IPS DF 4.7 (cell line): Measurements from ENCODE around the gene GNAT1.
"Not testable (repeated sequence)": the region's sequence is repeated elsewhere in the genome, so short reads cannot be mapped to it uniquely, and the experiment has no call there.

Experiments
- DNase-seq: peaks from one replicate; pipeline ENCODE4 v3.0.0-alpha.2; 2013; ENCODE audit warnings: low spot score; ENCODE audit errors: extremely low read depth

The GNAT1 gene

DNA sequence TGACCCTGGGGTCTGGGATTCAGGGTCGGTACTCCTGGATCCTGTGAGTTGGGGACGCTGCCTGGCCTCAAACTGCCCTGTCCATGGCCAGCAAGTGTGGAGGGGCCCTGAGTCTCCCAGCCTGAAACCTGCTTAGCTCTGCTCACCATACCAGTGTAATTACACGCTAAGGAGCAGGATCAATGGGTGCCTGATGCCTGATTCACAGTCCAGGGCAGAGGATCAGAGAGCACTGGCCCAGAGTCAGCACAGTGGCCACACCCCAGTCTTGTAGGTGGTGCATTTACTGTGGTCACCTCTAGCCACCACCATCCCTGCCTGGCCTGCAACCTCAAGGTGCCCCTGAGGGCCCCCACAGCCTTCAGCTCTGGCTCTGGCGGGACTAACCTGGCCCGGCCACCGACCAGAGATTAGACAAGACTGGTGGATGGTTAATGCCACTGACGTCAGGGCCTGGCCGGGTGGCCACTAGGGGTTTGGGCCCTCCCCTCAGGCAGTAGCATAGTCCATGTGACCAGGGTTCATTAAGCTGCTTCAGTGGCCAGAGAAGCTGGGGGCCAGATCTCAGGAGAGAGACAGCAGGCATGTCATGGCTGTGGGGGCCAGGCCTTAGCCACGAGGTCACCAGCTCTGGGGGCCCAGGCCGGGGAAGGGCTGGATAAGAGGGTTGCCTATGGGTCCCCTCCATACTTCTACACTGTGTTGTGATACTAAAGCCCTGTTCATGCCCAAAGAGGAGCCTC lies 10.3 kb downstream of the GNAT1 start:
- DNase-seq, result no peak

DNA sequence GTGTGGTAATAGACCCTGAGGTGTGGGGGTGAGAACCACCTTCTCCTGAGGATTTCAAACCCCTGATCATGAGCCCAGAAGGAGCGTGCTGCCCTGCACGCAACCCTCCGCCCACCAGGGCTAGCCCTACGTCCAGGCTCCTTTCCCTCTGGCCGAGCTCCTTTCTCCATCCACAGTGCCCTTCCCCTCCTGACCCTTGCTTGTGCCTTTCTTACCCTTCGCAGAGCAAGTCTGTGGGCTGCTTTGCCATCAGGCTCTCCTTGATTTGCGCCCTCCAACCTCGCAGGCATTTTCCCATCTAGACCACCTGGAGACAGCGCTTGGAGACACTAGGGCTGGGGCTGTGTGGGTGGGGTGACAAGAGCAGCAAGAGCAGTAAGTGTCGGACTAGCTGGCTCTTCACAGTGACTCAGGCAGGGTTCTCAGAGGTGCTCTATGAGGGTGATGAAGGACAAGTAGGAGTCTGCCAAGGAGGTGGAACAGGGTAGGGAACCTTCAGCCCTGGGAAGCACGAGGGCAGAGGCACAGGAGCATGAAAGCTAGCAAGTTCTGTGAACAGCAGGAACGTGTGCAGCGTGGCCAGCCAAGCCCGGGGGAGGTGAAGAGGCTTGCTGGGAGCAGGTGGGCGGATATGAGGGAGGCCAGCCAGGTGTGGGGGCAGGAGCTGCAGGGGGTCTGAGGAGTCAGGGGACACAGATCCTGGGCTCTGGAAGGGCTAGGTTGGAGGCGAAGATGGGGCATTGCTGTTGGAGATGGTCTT lies 11.1 kb downstream of the GNAT1 start:
- DNase-seq, result no peak

DNA sequence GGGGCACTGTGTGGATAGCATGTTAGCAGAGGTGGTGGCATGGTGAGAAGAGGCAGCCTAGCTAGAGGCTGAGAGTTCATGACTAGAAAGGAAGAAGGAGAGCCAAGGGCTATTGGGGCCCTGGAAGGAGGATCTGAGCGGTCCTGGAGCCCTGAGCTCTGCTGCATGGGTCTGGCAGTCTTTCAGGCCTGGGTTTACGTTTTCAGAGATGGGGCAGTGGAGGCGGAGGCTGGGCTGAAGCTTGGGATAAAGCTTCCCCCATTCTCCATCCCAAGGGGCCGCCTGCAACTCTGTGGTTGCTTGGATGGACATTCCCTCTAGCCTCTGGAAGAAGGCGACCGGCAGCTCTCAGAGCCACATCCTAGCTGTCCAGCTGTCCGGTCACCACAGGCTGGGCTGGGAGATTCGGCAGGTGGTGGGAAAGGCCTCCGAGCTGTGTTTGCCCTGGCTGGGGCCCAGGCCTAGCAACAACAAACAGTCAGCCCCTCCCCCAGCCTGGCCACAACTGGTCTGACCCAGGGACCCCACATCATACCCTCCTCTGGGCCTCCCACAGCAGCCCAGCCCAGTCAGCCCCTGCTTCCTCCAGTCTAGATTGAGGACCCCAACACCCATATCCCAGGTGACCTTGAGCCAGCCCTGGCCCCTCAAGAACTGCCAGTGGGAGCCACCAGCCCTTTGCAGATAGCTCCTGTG lies 11.9 kb downstream of the GNAT1 start:
- no peak for DNase-seq

DNA sequence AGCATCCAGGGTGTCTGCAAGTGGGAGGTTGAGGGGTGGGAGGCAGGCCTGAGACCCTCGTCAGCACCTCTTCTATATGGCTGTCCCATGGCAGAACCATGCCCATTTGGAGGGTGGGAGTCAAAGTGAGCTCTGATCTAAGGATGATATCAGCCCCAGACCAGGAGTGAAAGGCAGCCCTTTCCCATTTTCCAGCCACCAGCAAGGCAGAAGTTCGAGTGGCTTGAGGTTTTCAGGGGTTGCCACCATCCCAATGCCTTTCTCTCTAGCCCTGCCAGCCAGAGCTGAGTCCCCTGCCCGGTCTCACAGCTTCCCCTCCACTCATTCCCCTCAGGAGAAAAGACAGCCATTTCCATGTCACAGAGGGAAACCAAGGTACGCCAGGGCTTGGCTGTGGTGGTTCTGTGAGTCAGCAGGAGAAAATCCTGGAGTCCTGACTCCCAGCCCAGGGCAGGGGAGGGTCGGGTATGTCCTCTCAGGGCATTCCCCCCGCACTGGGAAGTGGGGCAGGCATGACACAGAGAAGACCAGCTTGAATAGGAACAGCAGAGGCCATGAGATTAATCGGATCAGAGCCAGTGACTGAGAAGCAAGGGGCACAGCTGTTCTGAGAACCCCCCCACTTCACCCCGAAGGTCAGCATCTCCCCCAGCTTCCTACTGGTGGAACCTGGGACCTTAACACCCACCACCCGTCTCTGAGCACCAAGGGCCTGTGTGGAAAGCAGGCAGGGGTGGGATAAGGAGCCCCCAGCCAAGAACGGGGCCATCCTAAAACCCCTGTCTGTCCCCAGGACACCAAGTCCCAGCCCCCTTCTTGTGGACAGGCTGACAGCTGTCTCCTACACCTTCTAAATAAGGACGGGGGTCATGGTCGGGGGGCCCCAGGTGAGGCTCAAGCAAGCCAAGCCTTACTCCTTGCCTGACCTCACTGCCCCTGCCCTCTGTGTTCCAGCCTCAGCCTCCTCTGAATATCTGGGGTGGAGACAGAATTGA lies 12.7 kb downstream of the GNAT1 start:
- DNase-seq, result no peak

DNA sequence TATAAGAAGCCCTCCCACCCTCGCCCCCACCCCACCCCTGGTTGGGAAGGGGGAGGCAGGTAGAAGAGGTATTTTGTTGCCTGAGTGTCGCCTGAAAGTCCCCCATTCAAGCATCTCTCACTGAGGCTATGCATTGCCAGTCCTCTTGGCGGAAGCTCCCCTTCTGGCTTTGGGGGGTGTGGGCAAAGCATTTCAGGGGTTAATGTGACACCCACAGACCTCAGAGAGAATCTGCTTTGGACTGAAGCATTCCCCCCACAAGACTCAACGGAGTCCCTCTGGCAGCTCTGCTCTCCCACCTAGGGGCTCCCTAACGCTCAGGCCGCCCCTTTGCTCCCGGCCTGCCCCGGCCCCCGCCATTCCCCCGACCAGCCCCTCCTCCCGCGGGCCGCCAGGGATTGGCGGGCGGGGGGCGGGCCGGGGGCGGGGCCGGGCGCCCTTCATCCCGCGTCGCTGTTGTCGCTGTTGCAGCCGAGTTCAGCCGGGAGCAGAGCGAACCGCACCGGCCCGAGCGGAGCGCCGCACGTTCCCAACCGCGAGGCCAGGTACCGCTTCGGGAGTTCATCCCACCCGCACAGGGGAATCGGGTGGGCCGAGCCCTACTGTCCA lies 13.5 kb downstream of the GNAT1 start, which contains the start of gene SLC38A3:
Gene SLC38A3 (plus strand): TSS at position 468 of the 609 bp plus-strand sequence. CDS start 8,929 bp downstream, outside the sequence.
- no peak for DNase-seq

DNA sequence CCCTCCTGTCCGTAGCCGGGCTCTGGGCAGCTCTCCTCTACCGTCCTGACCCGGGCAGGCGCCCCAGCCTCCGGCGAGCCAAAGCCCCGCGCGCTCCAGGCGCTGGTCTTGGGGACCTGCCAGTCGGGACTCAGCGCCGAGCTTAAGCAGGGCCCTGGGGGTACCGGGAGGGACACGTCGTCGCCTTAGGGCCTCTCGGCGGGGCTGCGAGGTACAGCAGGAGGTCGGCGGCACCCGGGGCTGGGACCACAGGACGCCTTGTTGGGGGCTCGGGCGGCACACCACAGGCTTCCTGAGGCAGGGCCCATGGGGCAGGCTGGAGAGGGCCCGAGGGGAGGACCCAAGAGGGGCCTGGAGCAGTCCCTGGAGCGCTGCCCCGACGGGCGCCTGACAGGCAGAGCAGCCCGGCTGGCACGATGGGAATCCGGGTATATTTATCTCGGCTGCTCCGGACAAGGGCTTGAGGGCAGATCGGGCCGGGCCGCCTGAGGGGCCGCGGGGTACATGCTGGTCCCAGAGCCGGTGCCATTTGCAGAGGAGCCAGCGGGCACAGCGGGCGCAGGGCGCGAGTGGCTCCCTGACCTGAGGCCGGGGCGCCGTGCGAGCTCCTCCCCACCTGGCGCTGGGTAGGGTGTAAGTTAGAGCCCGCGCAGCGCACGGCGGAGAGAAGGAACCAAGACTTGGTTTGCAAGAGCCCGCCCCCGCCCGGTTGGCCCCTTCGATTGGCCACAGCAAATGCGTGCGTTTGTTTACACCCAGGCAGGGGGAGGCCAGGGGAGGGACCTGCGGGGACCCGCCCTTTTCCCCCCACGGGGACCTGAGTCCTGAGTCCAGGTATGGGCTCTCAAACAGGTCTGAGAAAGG lies 14.2 kb downstream of the GNAT1 start:
- no peak for DNase-seq

DNA sequence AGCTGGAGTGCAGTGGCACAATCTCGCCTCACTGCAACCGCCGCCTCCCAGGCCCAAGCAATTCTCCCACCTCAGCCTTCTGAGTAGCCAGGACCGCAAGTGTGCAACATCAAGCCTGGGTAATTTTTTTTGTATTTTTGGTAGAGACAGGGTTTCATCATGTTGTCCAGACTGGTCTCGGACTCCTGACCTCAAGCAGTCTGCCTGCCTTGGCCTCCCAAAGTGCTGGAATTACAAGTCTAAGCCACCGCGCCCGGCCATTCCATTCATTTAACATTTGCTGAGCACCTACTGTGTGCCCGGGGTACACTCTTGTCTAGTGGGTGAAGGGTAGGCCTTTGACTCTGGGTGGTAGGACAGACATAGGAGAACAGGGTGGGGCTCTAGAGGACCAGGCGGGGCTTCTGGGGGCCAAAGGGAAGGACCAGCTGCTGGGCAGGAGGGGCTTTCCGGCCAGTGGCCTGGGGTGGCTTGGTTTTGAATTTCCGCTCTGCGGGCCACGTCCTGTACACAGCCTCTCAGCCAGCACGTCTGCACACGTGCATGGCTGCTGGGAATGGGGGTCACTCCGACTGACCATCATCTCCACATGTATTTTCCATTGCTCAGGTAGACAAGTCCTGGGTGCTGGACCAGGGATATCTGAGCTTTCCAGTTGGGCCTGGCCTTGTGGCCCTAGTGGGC lies 16.1 kb downstream of the GNAT1 start:
- DNase-seq, result no peak

DNA sequence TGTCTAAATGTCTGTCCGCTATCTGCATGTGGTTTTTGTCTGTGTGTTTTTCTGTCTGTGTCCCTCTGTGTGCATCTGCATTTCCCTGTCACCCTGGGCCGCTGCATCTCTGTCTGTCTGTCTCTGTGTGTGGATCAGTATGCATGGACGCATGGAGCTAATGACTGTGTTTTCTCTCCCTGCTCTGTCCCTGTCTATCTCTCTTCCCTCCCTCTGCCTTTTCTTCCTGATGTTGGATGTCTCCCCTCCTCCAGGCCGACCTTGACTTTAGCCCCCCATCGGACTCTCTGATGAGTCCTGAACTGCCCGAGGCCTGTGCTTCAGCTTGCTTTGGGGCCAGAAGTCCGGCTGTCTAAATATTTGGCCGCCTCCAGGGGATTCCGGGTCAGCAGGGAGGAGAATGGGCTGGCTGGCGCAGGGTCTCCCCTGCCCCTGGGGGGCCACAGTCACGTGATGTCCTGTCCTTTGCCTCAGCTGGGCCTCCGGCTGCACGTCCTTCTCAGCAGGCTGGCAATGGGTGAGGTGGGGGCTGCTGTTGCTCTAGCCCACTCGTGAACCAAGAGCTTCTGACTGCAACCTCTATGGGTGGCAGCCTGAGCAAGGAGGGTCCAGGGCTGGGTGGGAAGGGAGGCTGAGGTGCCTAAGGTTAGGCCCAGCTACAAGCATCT lies 17.4 kb downstream of the GNAT1 start:
- no peak for DNase-seq

DNA sequence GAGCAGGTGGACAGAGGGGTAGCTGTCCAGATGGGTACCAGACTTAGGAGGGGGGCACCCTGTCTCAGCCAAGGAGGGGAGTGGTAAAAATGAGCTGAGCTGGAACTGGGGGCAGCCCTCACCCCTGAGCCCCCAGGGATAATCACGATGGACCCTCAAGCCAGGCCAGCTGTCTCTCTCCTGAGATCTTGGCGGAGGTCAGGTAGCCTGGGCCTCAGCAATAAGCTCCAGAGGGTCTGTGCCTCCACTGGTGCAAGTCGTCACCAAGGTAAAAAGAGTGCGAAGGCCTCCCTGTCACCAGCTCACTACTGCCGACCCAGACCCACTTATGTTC lies 18.7 kb downstream of the GNAT1 start:
- DNase-seq, result no peak

DNA sequence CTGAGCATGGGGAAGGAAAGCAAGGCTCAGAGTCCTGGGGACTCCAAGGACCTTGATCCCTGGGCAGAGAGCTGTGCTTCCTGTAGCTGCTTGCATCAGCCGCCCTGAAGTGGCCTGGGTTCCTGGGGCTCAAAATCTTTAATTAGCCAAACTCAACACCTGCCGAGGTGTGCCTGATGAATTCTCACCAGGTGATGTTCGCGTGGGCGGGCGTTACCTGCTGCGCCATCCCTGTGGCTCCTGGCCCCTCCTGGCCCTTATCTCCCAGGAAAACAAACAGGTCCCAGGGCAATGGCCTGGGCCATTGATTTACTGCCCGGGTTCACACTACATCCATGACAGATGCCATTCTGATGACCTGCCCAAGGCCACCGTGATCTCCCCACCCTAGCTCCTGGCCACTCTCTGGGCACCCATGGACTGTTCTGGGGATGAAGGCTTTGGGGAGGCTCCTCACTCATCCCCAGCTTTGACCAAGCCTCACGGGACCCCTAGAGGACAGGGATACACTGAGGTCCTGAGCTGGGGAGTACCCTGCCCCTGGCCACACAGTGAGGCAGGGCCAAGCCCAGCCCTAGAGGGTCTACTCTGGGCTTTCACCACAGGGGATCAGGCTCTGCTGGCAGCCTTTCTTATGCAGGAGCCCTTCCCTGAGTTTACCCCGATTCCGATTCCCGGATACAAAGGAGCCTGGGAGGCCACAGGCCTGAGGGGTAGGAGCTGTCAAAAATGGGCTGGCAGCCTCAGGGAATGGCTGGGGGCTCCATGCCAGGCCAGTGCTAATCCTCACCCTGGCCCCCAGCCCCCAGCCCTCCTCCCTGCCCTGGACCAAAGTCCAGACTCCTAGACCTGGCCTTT lies 19.3 kb downstream of the GNAT1 start:
- DNase-seq, result no peak

DNA sequence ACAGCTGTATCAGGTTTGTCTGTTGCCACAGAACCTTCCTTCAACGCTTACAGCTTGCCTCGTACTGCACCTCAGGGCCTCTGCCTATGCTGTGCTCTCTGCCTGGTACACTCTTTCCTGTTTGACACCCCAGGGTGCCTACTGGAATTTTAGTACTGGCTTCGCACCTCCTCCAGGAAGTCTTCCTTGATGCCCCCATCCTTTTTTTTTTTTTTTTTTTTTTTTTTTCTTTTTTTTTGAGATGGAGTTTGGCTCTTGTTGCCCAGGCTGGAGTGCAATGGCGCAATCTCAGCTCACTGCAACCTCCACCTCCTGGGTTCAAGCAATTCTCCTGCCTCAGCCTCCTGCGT lies 19.9 kb downstream of the GNAT1 start:
- not testable (repeated sequence) for DNase-seq

DNA sequence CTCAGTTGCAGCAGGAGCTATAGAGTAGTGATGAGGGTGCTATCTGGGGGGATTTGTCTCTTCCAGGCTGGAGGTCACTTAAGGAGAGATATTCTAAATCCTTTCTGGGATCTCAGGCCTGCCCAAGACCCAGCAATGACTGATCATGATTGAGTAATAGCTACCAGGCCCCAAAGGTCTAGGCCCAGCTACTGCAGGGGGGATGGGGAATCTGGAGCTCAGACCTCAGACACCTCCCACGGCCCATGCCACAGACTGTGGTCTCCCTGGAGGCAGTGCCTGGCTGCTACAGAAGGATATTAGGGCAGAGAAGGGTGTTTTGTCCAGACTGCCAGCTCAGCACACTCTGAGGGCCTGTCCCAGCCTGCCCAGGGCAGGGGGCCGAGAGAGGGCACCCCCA lies 20.5 kb downstream of the GNAT1 start:
- DNase-seq, result no peak

DNA sequence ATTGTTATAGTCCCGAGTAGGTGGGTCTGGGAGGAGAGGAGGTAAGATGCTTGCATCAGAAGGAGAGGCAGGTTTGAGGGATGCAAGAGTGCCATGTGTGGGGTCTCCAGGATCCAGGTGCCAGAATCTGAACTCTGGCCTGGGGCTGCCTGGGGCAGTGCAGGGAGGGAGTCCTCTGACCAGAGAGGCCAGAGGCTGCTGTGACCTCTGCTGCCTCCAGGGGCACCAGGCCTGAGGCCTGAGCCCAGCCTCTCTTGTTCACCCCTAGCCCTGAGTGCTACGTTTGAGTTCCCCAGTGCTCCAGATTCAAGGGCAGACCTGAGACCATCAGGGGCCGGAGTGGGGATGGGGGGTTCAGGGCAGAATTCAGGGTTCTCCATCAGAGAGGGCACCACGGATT lies 21.1 kb downstream of the GNAT1 start:
- DNase-seq, result no peak

DNA sequence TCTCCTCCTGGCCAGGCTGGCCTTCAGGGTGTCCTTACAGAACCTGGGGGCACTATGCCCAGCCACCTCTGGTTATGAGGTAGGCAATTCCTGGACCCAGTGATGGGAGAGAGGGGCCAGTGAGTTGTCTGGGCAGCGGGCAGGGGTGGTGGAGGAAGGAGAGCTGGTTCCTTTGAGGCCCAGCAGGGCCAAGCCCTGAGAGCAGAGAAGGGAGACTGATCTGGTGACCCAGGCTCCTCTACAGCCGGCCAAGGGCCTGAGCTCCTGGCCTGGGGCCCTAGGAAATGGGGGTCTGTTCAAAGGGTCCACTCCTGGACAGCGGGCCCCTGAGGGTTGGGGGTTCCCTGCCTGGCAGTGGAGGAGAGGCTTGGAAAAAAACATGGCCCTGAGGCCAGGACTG lies 21.6 kb downstream of the GNAT1 start:
- no peak for DNase-seq

DNA sequence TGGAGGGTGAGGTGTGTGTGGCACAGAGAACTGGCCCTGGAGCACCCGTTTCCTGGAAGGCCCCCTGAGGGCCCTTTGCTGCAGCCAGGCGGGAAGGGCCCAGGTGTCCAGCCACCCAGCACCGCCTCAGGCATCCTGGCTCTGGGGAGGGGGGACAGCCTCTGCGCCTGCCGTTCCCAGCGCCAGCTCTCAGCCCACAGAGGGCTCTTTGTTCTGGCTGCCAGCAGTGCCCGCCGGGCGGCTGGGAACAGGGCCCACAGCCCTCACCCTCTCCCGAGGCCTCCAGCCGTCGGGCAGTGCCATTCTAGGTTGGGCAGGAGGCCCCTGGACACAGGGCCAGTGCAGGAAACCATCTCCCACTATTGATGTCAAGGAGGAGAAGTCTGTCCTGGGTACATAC lies 22.0 kb downstream of the GNAT1 start:
- no peak for DNase-seq

DNA sequence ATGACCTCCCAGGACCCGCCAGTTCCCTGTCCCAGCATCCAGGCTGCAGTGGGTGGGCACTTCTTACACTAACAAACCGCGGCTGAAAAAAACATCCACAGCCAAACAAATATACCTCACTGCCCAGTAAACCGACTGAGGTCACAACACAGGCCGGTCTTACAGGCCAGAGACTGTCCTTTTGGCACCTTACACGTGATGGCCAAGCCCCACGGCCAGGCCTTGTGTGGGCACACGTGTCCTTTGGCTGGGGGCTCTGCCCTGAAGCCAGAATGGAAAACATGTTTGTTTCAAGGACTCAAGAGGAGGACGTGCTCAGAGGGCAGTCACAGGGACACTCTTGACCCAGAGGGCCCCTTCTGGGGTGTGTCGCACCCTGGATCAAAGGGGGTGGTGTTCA lies 23.4 kb downstream of the GNAT1 start:
- no peak for DNase-seq

DNA sequence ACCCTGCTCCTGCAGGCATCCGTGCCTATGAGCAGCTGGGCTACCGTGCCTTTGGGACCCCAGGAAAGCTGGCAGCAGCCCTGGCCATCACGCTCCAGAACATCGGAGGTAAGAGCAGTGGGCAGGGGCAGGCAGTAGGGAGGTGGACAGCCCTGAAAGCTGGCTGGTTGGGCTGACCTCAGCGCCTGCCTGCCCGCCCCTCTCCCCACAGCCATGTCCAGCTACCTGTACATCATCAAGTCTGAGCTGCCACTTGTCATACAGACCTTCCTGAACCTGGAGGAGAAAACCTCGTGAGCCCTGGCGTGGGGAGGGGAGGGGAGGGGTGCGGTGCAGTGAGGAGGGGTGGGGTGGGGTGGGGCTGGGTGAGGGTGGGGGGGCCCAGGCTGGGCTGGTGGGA lies 24.1 kb downstream of the GNAT1 start:
- no peak for DNase-seq

DNA sequence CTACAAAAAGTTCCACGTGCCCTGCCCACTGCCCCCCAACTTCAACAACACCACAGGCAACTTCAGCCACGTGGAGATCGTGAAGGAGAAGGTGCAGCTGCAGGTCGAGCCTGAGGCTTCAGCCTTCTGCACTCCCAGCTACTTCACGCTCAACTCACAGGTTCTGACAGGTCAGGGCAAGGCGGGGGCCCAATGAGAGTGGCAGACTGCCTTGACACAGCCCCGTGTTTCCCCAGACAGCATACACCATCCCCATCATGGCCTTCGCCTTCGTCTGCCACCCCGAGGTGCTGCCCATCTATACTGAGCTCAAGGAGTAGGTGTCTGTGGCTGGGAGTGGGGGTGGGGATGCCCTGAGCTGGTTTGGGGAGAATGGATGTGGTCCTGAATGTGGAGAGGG lies 26.3 kb downstream of the GNAT1 start:
- no peak for DNase-seq
